ENCODE data around the gene EML1.

- TF ChIP-seq CTCF (IDR thresholded peaks at IDR 0.05; ENCODE audit: poor library complexity) (no peak), EZH2 (IDR thresholded peaks at IDR 0.05; ENCODE audit: borderline replicate concordance) (no peak), EZH2phosphoT487 (IDR thresholded peaks at IDR 0.05; ENCODE audit: low read depth, severe bottlenecking, unreplicated experiment) (no peak)
Measured at GRCh38 chr14:99839696-99840095, 46.5 kb downstream of the EML1 start.

All from hepatocyte (in vitro differentiated cells).